Measurements from ENCODE around the gene ADGRL2. TPM values are rescaled to one million over a fixed set of nuclear protein-coding genes. Genes with fewer than 3 reads are reported as not detected.

Gene ADGRL2
- total RNA-seq = 21.6 and 22.4 TPM in 2 replicates

GRCh38 chr1:81800695-81801650 lies at the start of gene ADGRL2:
TSS of gene ADGRL2 (plus strand) at chr1:81800934. CDS start at chr1:81836985, 36,051 bp downstream.
- no peak for TF ChIP-seq CTCF (conservative IDR thresholded peaks at IDR 0.05; ENCODE audit: low read depth, low read length)
- peak within 1 kb of the TSS; percentile 92 for H3K4me3 ChIP-seq (ENCODE audit: low read depth, low read length)
- no peak for DNase-seq (ENCODE audit: low read depth)

- no peak for TF ChIP-seq CTCF (conservative IDR thresholded peaks at IDR 0.05; ENCODE audit: low read depth, low read length)
- no peak overlapping the region for H3K4me3 ChIP-seq (ENCODE audit: low read depth, low read length)
- DNase-seq (ENCODE audit: low read depth) = no peak
Observed at GRCh38 chr1:81752840-81753239, 47.9 kb upstream of the ADGRL2 start.

- H3K4me3 ChIP-seq (ENCODE audit: low read depth, low read length) = no peak overlapping the region
- no peak for TF ChIP-seq CTCF (conservative IDR thresholded peaks at IDR 0.05; ENCODE audit: low read depth, low read length)
Observed at GRCh38 chr1:81754424-81754823, 46.3 kb upstream of the ADGRL2 start.

GRCh38 chr1:81756872-81757271 lies 43.9 kb upstream of the ADGRL2 start:
- no peak for TF ChIP-seq CTCF (conservative IDR thresholded peaks at IDR 0.05; ENCODE audit: low read depth, low read length)
- no peak overlapping the region for H3K4me3 ChIP-seq (ENCODE audit: low read depth, low read length)
- no peak for DNase-seq (ENCODE audit: low read depth)

More at GRCh38 chr1:81754424-81754823, 46.3 kb upstream of the ADGRL2 start:
- no peak for DNase-seq (ENCODE audit: low read depth)

- DNase-seq (ENCODE audit: low read depth) = no peak
- no peak overlapping the region for H3K4me3 ChIP-seq (ENCODE audit: low read depth, low read length)
- no peak for TF ChIP-seq CTCF (conservative IDR thresholded peaks at IDR 0.05; ENCODE audit: low read depth, low read length)
Observed at GRCh38 chr1:81757398-81758020, 43.2 kb upstream of the ADGRL2 start.

- DNase-seq (ENCODE audit: low read depth) = no peak
- no peak overlapping the region for H3K4me3 ChIP-seq (ENCODE audit: low read depth, low read length)
- TF ChIP-seq CTCF (conservative IDR thresholded peaks at IDR 0.05; ENCODE audit: low read depth, low read length) = no peak
Observed at GRCh38 chr1:81758181-81758580, 42.6 kb upstream of the ADGRL2 start.

All from epithelial cell of proximal tubule (primary cell).